ENCODE measurements around the gene ANO10.

GRCh38 chr3:43582866-43583265 is 38.9 kb downstream of the ANO10 start:
- TF ChIP-seq CTCF (conservative IDR thresholded peaks at IDR 0.05) (no peak), EZH2 (IDR thresholded peaks at IDR 0.05; ENCODE audit: low read depth) (no peak)

All from PC-9 (cell line).